HFF-Myc (cell line): ENCODE measurements around the gene ZNF445.
"Not testable (repeated sequence)": the region's sequence is repeated elsewhere in the genome, so short reads cannot be mapped to it uniquely, and the experiment has no call there.

Source experiments
- DNase-seq: peaks from one replicate; pipeline ENCODE4 v3.0.0-alpha.2; 2011; ENCODE audit warnings: low read depth; ENCODE audit errors: extremely low read depth
- H3K4me3 ChIP-seq: replicated peaks from 2 replicates; pipeline ENCODE4 v1.5.1; 2011; ENCODE audit warnings: low read depth, mild to moderate bottlenecking, control low read depth, low read length
- CTCF ChIP-seq: IDR thresholded peaks from 2 replicates; pipeline ENCODE4 v1.5.1; 2012; ENCODE audit warnings: mild to moderate bottlenecking, low read depth, low read length, control low read depth; ENCODE audit errors: missing control alignments

The ZNF445 gene

GRCh38 chr3:44421280-44421679 lies 56.2 kb downstream of the ZNF445 start:
- no peak for TF ChIP-seq CTCF
- DNase-seq: no peak
- no peak overlapping the region for H3K4me3 ChIP-seq

GRCh38 chr3:44420676-44421075 lies 56.8 kb downstream of the ZNF445 start:
- no peak for DNase-seq
- no peak overlapping the region for H3K4me3 ChIP-seq
- TF ChIP-seq CTCF: no peak

GRCh38 chr3:44419923-44420650 lies 57.4 kb downstream of the ZNF445 start:
- no peak overlapping the region for H3K4me3 ChIP-seq
- no peak for TF ChIP-seq CTCF
- no peak for DNase-seq

- no peak for TF ChIP-seq CTCF
- no peak overlapping the region for H3K4me3 ChIP-seq
- DNase-seq: no peak
Measured at GRCh38 chr3:44419116-44419922, 58.2 kb downstream of the ZNF445 start.

- peak; percentile 37 for TF ChIP-seq CTCF
- no peak overlapping the region for H3K4me3 ChIP-seq
- no peak for DNase-seq
Measured at GRCh38 chr3:44418549-44418948, 58.9 kb downstream of the ZNF445 start.

- DNase-seq, H3K4me3 ChIP-seq: not testable (repeated sequence)
Measured at GRCh38 chr3:44418118-44418517, 59.4 kb downstream of the ZNF445 start.
